Keratinocyte (primary cell): Measurements from ENCODE around the gene PPAT. TPM values are rescaled to one million over a fixed set of nuclear protein-coding genes. Genes with fewer than 3 reads are reported as not detected.

Source experiments
- DNase-seq: peaks from one replicate; pipeline ENCODE4 v3.0.0-alpha.2; 2011; ENCODE audit warnings: low read depth, missing footprints, low spot score
- FAIRE-seq: peaks from 2 replicates; lab custom pipeline; 2011; peaks lifted over from hg19 to GRCh38; lab: Jason Lieb, UNC
- H2AFZ ChIP-seq: 2 replicates; pipeline ENCODE4 v1.6.0; 2012; ENCODE audit warnings: low read length, control low read depth, inconsistent platforms; ENCODE audit not compliant: control insufficient read depth
- H3K27ac ChIP-seq: 2 replicates; pipeline ENCODE4 v1.5.1; 2011; ENCODE audit warnings: low read length; ENCODE audit not compliant: control insufficient read depth, insufficient read depth
- H3K27me3 ChIP-seq: 3 replicates; pipeline ENCODE4 v1.6.0; 2011; ENCODE audit warnings: low read length; ENCODE audit not compliant: control insufficient read depth, insufficient read depth; ENCODE audit errors: extremely low read depth
- H3K36me3 ChIP-seq, 2 experiments: 2 replicates in 1 of 2; 3 replicates in 1 of 2; pipeline ENCODE4 v1.5.1; 2011; ENCODE audit warnings: low read length in 2 of 2, mild to moderate bottlenecking in 1 of 2; ENCODE audit not compliant: control insufficient read depth in 2 of 2, insufficient read depth in 2 of 2; ENCODE audit errors: extremely low read depth in 1 of 2
- H3K4me1 ChIP-seq: 3 replicates; pipeline ENCODE4 v1.5.1; 2011; ENCODE audit warnings: low read length; ENCODE audit not compliant: control insufficient read depth, insufficient read depth; ENCODE audit errors: extremely low read depth
- H3K4me2 ChIP-seq: 3 replicates; pipeline ENCODE4 v1.6.0; 2011; ENCODE audit warnings: low read depth, low read length; ENCODE audit not compliant: control insufficient read depth, insufficient read depth; ENCODE audit errors: extremely low read depth
- H3K4me3 ChIP-seq, 3 experiments: fragments of 200-600 bp in 1 of 3; sonication (generic) in 1 of 3; 2 replicates in 2 of 3; 3 replicates in 1 of 3; pipeline ENCODE4 v1.5.1; 2011 to 2016; ENCODE audit warnings: low read length in 3 of 3, mild to moderate bottlenecking in 3 of 3, control low read depth in 2 of 3, inconsistent platforms in 1 of 3, low read depth in 1 of 3, mixed read lengths in 1 of 3, mixed run types in 1 of 3, moderate library complexity in 1 of 3; ENCODE audit not compliant: control insufficient read depth in 2 of 3, insufficient read depth in 2 of 3; ENCODE audit errors: extremely low read depth in 1 of 3
- H3K79me2 ChIP-seq: 2 replicates; pipeline ENCODE4 v1.6.0; 2012; ENCODE audit warnings: low read length; ENCODE audit not compliant: control insufficient read depth, insufficient read depth
- H3K9ac ChIP-seq: 3 replicates; pipeline ENCODE4 v1.6.0; 2011; ENCODE audit warnings: low read length; ENCODE audit not compliant: control insufficient read depth, insufficient read depth; ENCODE audit errors: extremely low read depth
- H3K9me1 ChIP-seq: 3 replicates; pipeline ENCODE4 v1.6.0; 2011; ENCODE audit warnings: low read length; ENCODE audit not compliant: control insufficient read depth, insufficient read depth; ENCODE audit errors: extremely low read depth
- H3K9me3 ChIP-seq: 2 replicates; pipeline ENCODE4 v1.5.1; 2012; ENCODE audit warnings: low read depth, low read length; ENCODE audit not compliant: control insufficient read depth
- H4K20me1 ChIP-seq: 3 replicates; pipeline ENCODE4 v1.6.0; 2011; ENCODE audit warnings: low read length; ENCODE audit not compliant: control insufficient read depth, insufficient read depth; ENCODE audit errors: extremely low read depth
- EZH2 ChIP-seq: IDR thresholded peaks from one replicate; pipeline ENCODE4 v1.6.1; 2012; ENCODE audit warnings: inconsistent platforms, mild to moderate bottlenecking, low read length, moderate library complexity
- dilution Hi-C: fragments of 300-500 bp; cut with MboI; formaldehyde crosslinking; loops from one replicate; pipeline ENCODE4 v1.7.0; 2020; ENCODE audit warnings: low sequenced_read_pairs; ENCODE audit not compliant: extremely low pct_ligation_motif_present
- polyA plus RNA-seq, 5 experiments: library from polyadenylated mRNA; depleted of rRNA in 3 of 5; stranded (reverse) in 3 of 5; stranded (forward) in 1 of 5; unstranded in 1 of 5; fragments of >200 nt; gene quantifications; 1 replicate in 1 of 5; 2 replicates in 3 of 5; 3 replicates in 1 of 5; pipeline versions ENCODE4 v1.2.1 to v1.2.3, GENCODE V29; 2011 to 2012; ENCODE audit warnings: missing spikeins in 2 of 5, low read depth in 1 of 5, low replicate concordance in 1 of 5
- TF ChIP-seq, protein P1 (sequence below), 3 experiments: IDR thresholded peaks in 1 of 3; conservative IDR thresholded peaks in 1 of 3; optimal IDR thresholded peaks in 1 of 3; 2 replicates in 2 of 3; 3 replicates in 1 of 3; pipeline versions ENCODE3 to v1.5.1; 2011; ENCODE audit warnings: low read length in 3 of 3, mild to moderate bottlenecking in 3 of 3, moderate library complexity in 2 of 3, control low read depth in 1 of 3, inconsistent platforms in 1 of 3; ENCODE audit not compliant: insufficient read depth in 2 of 3; ENCODE audit errors: extremely low read depth in 1 of 3

The PPAT gene
- polyA plus RNA-seq, 1 donor (not counting 4 experiments of a cell fraction or from before 2014, with no cell fraction given) = 24.9 TPM

DNA sequence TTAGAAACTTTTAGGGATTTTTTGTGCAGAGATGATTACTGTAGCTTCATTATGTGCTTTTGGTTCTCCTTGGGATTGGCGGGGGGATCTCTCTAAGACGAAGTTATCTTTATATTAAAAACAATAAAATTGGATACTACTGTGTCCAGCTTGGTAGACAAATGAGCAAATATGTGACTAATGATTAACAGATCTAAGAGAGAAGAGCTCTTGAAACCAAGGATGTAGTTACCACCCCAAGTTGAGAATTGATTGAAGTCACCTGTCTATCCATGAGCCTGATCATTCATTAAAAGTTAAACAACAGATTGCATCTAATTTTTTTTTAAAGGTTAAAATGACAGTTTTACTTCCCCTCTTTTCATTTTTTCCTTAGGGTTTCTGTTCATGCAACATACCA lies 9.3 kb upstream of the PPAT start:
- dilution Hi-C loops = no loop called here
- H3K4me2 ChIP-seq = no peak overlapping the region
- no peak overlapping the region for H3K4me3 ChIP-seq
- no peak overlapping the region for H2AFZ ChIP-seq
- no peak overlapping the region for H3K27ac ChIP-seq
- H3K9me3 ChIP-seq = no peaks in the 10 kb centered on the region
- H3K9me1 ChIP-seq = no peaks in the 10 kb centered on the region
- FAIRE-seq (no peak), DNase-seq (no peak)
- no peak overlapping the region for H3K9ac ChIP-seq
- H3K27me3 ChIP-seq = no peaks in the 10 kb centered on the region
- H3K36me3 ChIP-seq = peaks cover 3 to 9% of the 10 kb centered on the region in 2 experiments
- peaks cover 57% of the 10 kb centered on the region for H3K79me2 ChIP-seq
- H4K20me1 ChIP-seq = no peaks in the 10 kb centered on the region
- TF ChIP-seq EZH2 = no peak
- peaks cover 4% of the 10 kb centered on the region for H3K4me1 ChIP-seq

GRCh38 chr4:56440983-56441382 lies 5.6 kb upstream of the PPAT start:
- Histone ChIP-seq H3K27me3 (no peaks in the 10 kb centered on the region), H3K27ac (no peak overlapping the region), H3K4me1 (peaks cover 7% of the 10 kb centered on the region), H3K9ac (no peak overlapping the region), H3K9me1 (no peaks in the 10 kb centered on the region), H3K4me2 (no peak overlapping the region), H3K79me2 (peaks cover 87% of the 10 kb centered on the region), H3K36me3 (peaks cover 3 to 9% of the 10 kb centered on the region in 2 experiments), H4K20me1 (no peaks in the 10 kb centered on the region), H3K4me3 (no peak overlapping the region), H3K9me3 (no peaks in the 10 kb centered on the region), H2AFZ (no peak overlapping the region)
- TF ChIP-seq, protein P1, sequence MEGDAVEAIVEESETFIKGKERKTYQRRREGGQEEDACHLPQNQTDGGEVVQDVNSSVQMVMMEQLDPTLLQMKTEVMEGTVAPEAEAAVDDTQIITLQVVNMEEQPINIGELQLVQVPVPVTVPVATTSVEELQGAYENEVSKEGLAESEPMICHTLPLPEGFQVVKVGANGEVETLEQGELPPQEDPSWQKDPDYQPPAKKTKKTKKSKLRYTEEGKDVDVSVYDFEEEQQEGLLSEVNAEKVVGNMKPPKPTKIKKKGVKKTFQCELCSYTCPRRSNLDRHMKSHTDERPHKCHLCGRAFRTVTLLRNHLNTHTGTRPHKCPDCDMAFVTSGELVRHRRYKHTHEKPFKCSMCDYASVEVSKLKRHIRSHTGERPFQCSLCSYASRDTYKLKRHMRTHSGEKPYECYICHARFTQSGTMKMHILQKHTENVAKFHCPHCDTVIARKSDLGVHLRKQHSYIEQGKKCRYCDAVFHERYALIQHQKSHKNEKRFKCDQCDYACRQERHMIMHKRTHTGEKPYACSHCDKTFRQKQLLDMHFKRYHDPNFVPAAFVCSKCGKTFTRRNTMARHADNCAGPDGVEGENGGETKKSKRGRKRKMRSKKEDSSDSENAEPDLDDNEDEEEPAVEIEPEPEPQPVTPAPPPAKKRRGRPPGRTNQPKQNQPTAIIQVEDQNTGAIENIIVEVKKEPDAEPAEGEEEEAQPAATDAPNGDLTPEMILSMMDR (optimal IDR thresholded peaks at IDR 0.05 in 1 of 3, IDR thresholded peaks at IDR 0.05 in 1 of 3, conservative IDR thresholded peaks at IDR 0.05 in 1 of 3; ENCODE audit: extremely low read depth in 1 of 3, insufficient read depth in 2 of 3, low read length in 3 of 3) = no peak
- no peak for TF ChIP-seq EZH2
- dilution Hi-C loops = no loop called here
- DNase-seq (no peak), FAIRE-seq (no peak)

- H3K4me3 ChIP-seq = no peak overlapping the region
- dilution Hi-C loops = no loop called here
- DNase-seq (no peak), FAIRE-seq (no peak)
- H3K36me3 ChIP-seq = peaks cover 3 to 5% of the 10 kb centered on the region in 2 experiments
- H3K4me2 ChIP-seq = peak overlapping the region; percentile 32
- H3K9ac ChIP-seq = no peak overlapping the region
- peaks cover 83% of the 10 kb centered on the region for H3K79me2 ChIP-seq
- H3K4me1 ChIP-seq = peaks cover 6% of the 10 kb centered on the region
- no peaks in the 10 kb centered on the region for H4K20me1 ChIP-seq
- TF ChIP-seq, protein P1 (optimal IDR thresholded peaks at IDR 0.05 in 1 of 3, IDR thresholded peaks at IDR 0.05 in 1 of 3, conservative IDR thresholded peaks at IDR 0.05 in 1 of 3; ENCODE audit: extremely low read depth in 1 of 3, insufficient read depth in 2 of 3, low read length in 3 of 3) = no peak
- no peak for TF ChIP-seq EZH2
- H3K27me3 ChIP-seq = no peaks in the 10 kb centered on the region
- H3K9me3 ChIP-seq = no peaks in the 10 kb centered on the region
- H3K9me1 ChIP-seq = no peaks in the 10 kb centered on the region
- no peak overlapping the region for H3K27ac ChIP-seq
- H2AFZ ChIP-seq = no peak overlapping the region
Measured at GRCh38 chr4:56438766-56439165, 3.4 kb upstream of the PPAT start.
